Memory B cell (primary cell): ENCODE results near the gene ZNF70.

Experiments used
- ATAC-seq: fragments of 150-1000 bp; cut with Tn5 transposase; 2 replicates; pipeline ENCODE4 v1.10.0; 2021; ENCODE audit warnings: low read depth, mild to moderate bottlenecking, moderate library complexity
- DNase-seq, 2 donors: peaks; one replicate each; pipeline ENCODE4 v3.0.0; 2022; ENCODE audit warnings: low spot score in 2 of 2
- H3K27ac Mint-ChIP-seq: one replicate; pipeline ENCODE4 v1.8.0; 2022; ENCODE audit warnings: mild to moderate bottlenecking, moderate library complexity, mixed read lengths
- H3K27me3 Mint-ChIP-seq: one replicate; pipeline ENCODE4 v1.8.0; 2022; ENCODE audit warnings: mixed read lengths
- H3K36me3 Mint-ChIP-seq: one replicate; pipeline ENCODE4 v1.8.0; 2022; ENCODE audit warnings: mild to moderate bottlenecking, mixed read lengths
- H3K4me1 Mint-ChIP-seq: one replicate; pipeline ENCODE4 v1.8.0; 2022; ENCODE audit warnings: mixed read lengths
- H3K4me3 Mint-ChIP-seq: one replicate; pipeline ENCODE4 v1.8.0; 2022; ENCODE audit warnings: mild to moderate bottlenecking, moderate library complexity, mixed read lengths
- H3K9me3 Mint-ChIP-seq: one replicate; pipeline ENCODE4 v1.8.0; 2022; ENCODE audit warnings: mixed read lengths

ZNF70 gene

GRCh38 chr22:23783265-23784150, 32.6 kb upstream of the ZNF70 start:
- DNase-seq (no peak), ATAC-seq (no peak)
- no peak overlapping the region for H3K4me3 Mint-ChIP-seq
- peaks cover 5% of the 10 kb centered on the region for H3K36me3 Mint-ChIP-seq
- H3K27me3 Mint-ChIP-seq, result no peaks in the 10 kb centered on the region
- no peak overlapping the region for H3K27ac Mint-ChIP-seq
- H3K9me3 Mint-ChIP-seq, result no peaks in the 10 kb centered on the region
- peaks cover 4% of the 10 kb centered on the region for H3K4me1 Mint-ChIP-seq

GRCh38 chr22:23782703-23783102, 31.8 kb upstream of the ZNF70 start:
- Mint-ChIP-seq H3K27ac (no peak overlapping the region), H3K4me3 (no peak overlapping the region), H3K36me3 (peaks cover 5% of the 10 kb centered on the region), H3K27me3 (no peaks in the 10 kb centered on the region), H3K4me1 (peaks cover 4% of the 10 kb centered on the region), H3K9me3 (no peaks in the 10 kb centered on the region)
- DNase-seq (no peak), ATAC-seq (no peak)

- Mint-ChIP-seq H3K4me3 (no peak overlapping the region), H3K4me1 (peaks cover 4% of the 10 kb centered on the region), H3K9me3 (no peaks in the 10 kb centered on the region), H3K27me3 (no peaks in the 10 kb centered on the region), H3K27ac (no peak overlapping the region), H3K36me3 (peaks cover 5% of the 10 kb centered on the region)
- no peak for DNase-seq
- no peak for ATAC-seq
Observed at GRCh38 chr22:23782252-23782651, 31.3 kb upstream of the ZNF70 start.

GRCh38 chr22:23781511-23782183, 30.7 kb upstream of the ZNF70 start:
- no peak for ATAC-seq
- no peaks in the 10 kb centered on the region for H3K27me3 Mint-ChIP-seq
- H3K4me1 Mint-ChIP-seq, result peaks cover 3% of the 10 kb centered on the region
- no peak overlapping the region for H3K4me3 Mint-ChIP-seq
- peaks cover 5% of the 10 kb centered on the region for H3K36me3 Mint-ChIP-seq
- DNase-seq, result no peak
- H3K27ac Mint-ChIP-seq, result no peak overlapping the region
- H3K9me3 Mint-ChIP-seq, result no peaks in the 10 kb centered on the region

GRCh38 chr22:23781065-23781464, 30.2 kb upstream of the ZNF70 start:
- no peaks in the 10 kb centered on the region for H3K27me3 Mint-ChIP-seq
- H3K36me3 Mint-ChIP-seq, result peaks cover 5% of the 10 kb centered on the region
- no peak overlapping the region for H3K4me3 Mint-ChIP-seq
- no peak for DNase-seq
- H3K27ac Mint-ChIP-seq, result no peak overlapping the region
- ATAC-seq, result no peak
- no peaks in the 10 kb centered on the region for H3K9me3 Mint-ChIP-seq
- H3K4me1 Mint-ChIP-seq, result peaks cover 3% of the 10 kb centered on the region

- DNase-seq (no peak), ATAC-seq (no peak)
- Mint-ChIP-seq H3K27ac (no peak overlapping the region), H3K36me3 (peaks cover 5% of the 10 kb centered on the region), H3K9me3 (no peaks in the 10 kb centered on the region), H3K27me3 (no peaks in the 10 kb centered on the region), H3K4me1 (peaks cover 7% of the 10 kb centered on the region), H3K4me3 (no peak overlapping the region)
Observed at GRCh38 chr22:23780146-23780748, 29.3 kb upstream of the ZNF70 start.

- no peaks in the 10 kb centered on the region for H3K9me3 Mint-ChIP-seq
- H3K27ac Mint-ChIP-seq, result no peak overlapping the region
- DNase-seq (no peak), ATAC-seq (no peak)
- no peaks in the 10 kb centered on the region for H3K27me3 Mint-ChIP-seq
- peaks cover 7% of the 10 kb centered on the region for H3K4me1 Mint-ChIP-seq
- peaks cover 5% of the 10 kb centered on the region for H3K36me3 Mint-ChIP-seq
- H3K4me3 Mint-ChIP-seq, result no peak overlapping the region
Observed at GRCh38 chr22:23779731-23780130, 28.8 kb upstream of the ZNF70 start.

GRCh38 chr22:23779083-23779482, 28.2 kb upstream of the ZNF70 start:
- H3K4me3 Mint-ChIP-seq, result no peak overlapping the region
- H3K27me3 Mint-ChIP-seq, result no peaks in the 10 kb centered on the region
- no peak for DNase-seq
- no peak overlapping the region for H3K27ac Mint-ChIP-seq
- peaks cover 5% of the 10 kb centered on the region for H3K4me1 Mint-ChIP-seq
- H3K36me3 Mint-ChIP-seq, result peaks cover 5% of the 10 kb centered on the region
- ATAC-seq, result no peak
- H3K9me3 Mint-ChIP-seq, result no peaks in the 10 kb centered on the region

- no peak overlapping the region for H3K27ac Mint-ChIP-seq
- no peaks in the 10 kb centered on the region for H3K27me3 Mint-ChIP-seq
- H3K9me3 Mint-ChIP-seq, result no peaks in the 10 kb centered on the region
- DNase-seq (no peak), ATAC-seq (no peak)
- H3K4me3 Mint-ChIP-seq, result no peak overlapping the region
- peaks cover 5% of the 10 kb centered on the region for H3K4me1 Mint-ChIP-seq
- peaks cover 5% of the 10 kb centered on the region for H3K36me3 Mint-ChIP-seq
Observed at GRCh38 chr22:23778577-23778900, 27.6 kb upstream of the ZNF70 start.

GRCh38 chr22:23777776-23778576, 27.1 kb upstream of the ZNF70 start:
- H3K27me3 Mint-ChIP-seq, result no peaks in the 10 kb centered on the region
- H3K9me3 Mint-ChIP-seq, result no peaks in the 10 kb centered on the region
- no peak for DNase-seq

GRCh38 chr22:23775779-23776375, 25.0 kb upstream of the ZNF70 start:
- no peak overlapping the region for H3K4me3 Mint-ChIP-seq
- ATAC-seq (no peak), DNase-seq (no peak)
- peaks cover 3% of the 10 kb centered on the region for H3K36me3 Mint-ChIP-seq
- peak overlapping the region; percentile 31 for H3K27ac Mint-ChIP-seq
- peaks cover 20% of the 10 kb centered on the region for H3K4me1 Mint-ChIP-seq
- H3K27me3 Mint-ChIP-seq, result no peaks in the 10 kb centered on the region
- H3K9me3 Mint-ChIP-seq, result no peaks in the 10 kb centered on the region

More at GRCh38 chr22:23777776-23778576, 27.1 kb upstream of the ZNF70 start:
- peaks cover 5% of the 10 kb centered on the region for H3K36me3 Mint-ChIP-seq
- H3K4me1 Mint-ChIP-seq, result peaks cover 11% of the 10 kb centered on the region
- no peak for ATAC-seq
- no peak overlapping the region for H3K27ac Mint-ChIP-seq
- H3K4me3 Mint-ChIP-seq, result no peak overlapping the region

- H3K27me3 Mint-ChIP-seq, result no peaks in the 10 kb centered on the region
- no peaks in the 10 kb centered on the region for H3K9me3 Mint-ChIP-seq
- DNase-seq (no peak), ATAC-seq (no peak)
- peaks cover 3% of the 10 kb centered on the region for H3K36me3 Mint-ChIP-seq
- H3K27ac Mint-ChIP-seq, result no peak overlapping the region
- peaks cover 20% of the 10 kb centered on the region for H3K4me1 Mint-ChIP-seq
- no peak overlapping the region for H3K4me3 Mint-ChIP-seq
Observed at GRCh38 chr22:23774922-23775436, 24.1 kb upstream of the ZNF70 start.

- ATAC-seq, result no peak
- Mint-ChIP-seq H3K36me3 (no peaks in the 10 kb centered on the region), H3K9me3 (no peaks in the 10 kb centered on the region), H3K4me3 (no peak overlapping the region), H3K27me3 (no peaks in the 10 kb centered on the region), H3K27ac (no peak overlapping the region), H3K4me1 (peaks cover 23% of the 10 kb centered on the region)
- no peak for DNase-seq
Observed at GRCh38 chr22:23774114-23774921, 23.4 kb upstream of the ZNF70 start.
